Upper lobe of left lung (tissue), 6 donors: Measurements from ENCODE around the gene GPR21. TPM values are rescaled to one million over a fixed set of nuclear protein-coding genes. Genes with fewer than 3 reads are reported as not detected.

Experiments
- ATAC-seq, 2 donors: fragments of 200-7000 bp; cut with Tn5 transposase; one replicate each; pipeline ENCODE4 v1.9.1; 2022; ENCODE audit warnings: mild to moderate bottlenecking in 2 of 2, moderate library complexity in 2 of 2; ENCODE audit not compliant: low FRiP score in 2 of 2
- DNase-seq, 2 donors: peaks; one replicate each; pipeline ENCODE4 v3.0.0-alpha.2; 2019 to 2020
- H3K27ac ChIP-seq, 4 donors: fragments of 200-600 bp; sonication (generic); one replicate each; pipeline ENCODE4 v1.5.1; 2016 to 2019
- H3K27me3 ChIP-seq, 4 donors: fragments of 200-600 bp; sonication (generic); one replicate each; pipeline ENCODE4 v1.5.1; 2017 to 2019
- H3K36me3 ChIP-seq, 4 donors: fragments of 200-600 bp; sonication (generic); one replicate each; pipeline ENCODE4 v1.5.1; 2016 to 2019
- H3K4me1 ChIP-seq, 4 donors: fragments of 200-600 bp; sonication (generic); one replicate each; pipeline ENCODE4 v1.5.1; 2018 to 2019
- H3K4me3 ChIP-seq, 4 donors: fragments of 200-600 bp; sonication (generic); one replicate each; pipeline ENCODE4 v1.5.1; 2017 to 2019; ENCODE audit warnings: mild to moderate bottlenecking in 2 of 4, moderate library complexity in 1 of 4
- H3K9me3 ChIP-seq, 4 donors: fragments of 200-600 bp; sonication (generic); one replicate each; pipeline ENCODE4 v1.5.1; 2018 to 2019
- CTCF ChIP-seq, 6 experiments: fragments of 450-650 bp in 4 of 6; fragments of 200-600 bp in 2 of 6; sonication (generic) in 2 of 6; IDR thresholded peaks; one replicate each; pipeline ENCODE4 v1.5.1; 2016 to 2019; ENCODE audit warnings: antibody characterized with exemption in 6 of 6
- EP300 ChIP-seq, 4 donors: sonication (generic); formaldehyde crosslinking; IDR thresholded peaks; one replicate each; pipeline ENCODE4 v1.5.1; 2017; ENCODE audit warnings: antibody characterized with exemption in 4 of 4, control low read depth in 2 of 4
- POLR2A ChIP-seq, 4 donors: fragments of 450-650 bp; IDR thresholded peaks; one replicate each; pipeline ENCODE4 v1.5.1; 2016 to 2017; ENCODE audit warnings: antibody characterized with exemption in 4 of 4, mild to moderate bottlenecking in 2 of 4
- POLR2AphosphoS5 ChIP-seq, 2 donors: sonication (generic); formaldehyde crosslinking; IDR thresholded peaks; one replicate each; pipeline ENCODE4 v1.5.1; 2017; ENCODE audit warnings: antibody characterized with exemption in 2 of 2
- WGBS, 2 donors: methylation state at CpG; one replicate each; pipeline ENCODE4 v1.1.5; 2017 to 2018; 5-methylcytosine and 5-hydroxymethylcytosine counted together
- total RNA-seq, 6 donors: library from RNA; depleted of rRNA in 4 of 6; stranded (reverse); fragments of >200 nt in 4 of 6; gene quantifications; one replicate each; pipeline versions ENCODE4 v1.1.0 to v1.2.1, GENCODE V29; 2016 to 2021
- donor health status: DM: no; HTN: no; CAD: no; lungs with moderate emphysema.
- donor health status: DM: no; HTN: yes; CAD: no; lungs with severe emphysema.

Gene GPR21
- total RNA-seq, 6 donors from 2014 or later: 1.6 to 3.1 (median 2.1) TPM; not detected in 3

DNA sequence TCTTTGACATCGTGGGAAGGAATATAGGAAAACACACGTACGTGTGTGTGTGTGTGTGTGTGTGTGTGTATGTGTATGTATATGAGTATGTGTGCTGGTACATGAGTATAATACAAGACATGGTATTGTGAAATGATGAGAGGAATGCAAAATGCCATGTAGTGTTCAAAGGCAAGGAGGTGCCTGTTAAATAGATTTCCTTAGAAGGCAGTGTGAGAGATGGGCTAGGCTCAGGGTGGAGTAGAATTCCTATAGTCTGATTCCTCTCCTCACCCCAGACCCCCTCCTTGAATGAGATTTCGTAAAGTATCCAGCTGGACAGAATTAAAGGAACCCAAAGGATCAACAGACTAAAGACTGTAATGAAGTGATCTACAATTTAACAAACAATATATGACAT lies 11.1 kb downstream of the GPR21 start:
- Histone ChIP-seq H3K4me3 (no peak overlapping the region), H3K27ac (no peak overlapping the region), H3K9me3 (no peaks in the 10 kb centered on the region), H3K36me3 (no peaks in the 10 kb centered on the region), H3K27me3 (no peaks in the 10 kb centered on the region), H3K4me1 (peaks cover 2 to 23% (median 14%) of the 10 kb centered on the region in 4 donors)
- ATAC-seq: no peak
- WGBS, 2 donors: 67 to 89% methylated on average over 4 of the region's 4 CpGs
- TF ChIP-seq EP300 (IDR thresholded peaks at IDR 0.05): no peak
- TF ChIP-seq CTCF (IDR thresholded peaks at IDR 0.05): no peak
- no peak for TF ChIP-seq POLR2A (IDR thresholded peaks at IDR 0.05)
- no peak for DNase-seq

- TF ChIP-seq POLR2AphosphoS5 (IDR thresholded peaks at IDR 0.05) (no peak), EP300 (IDR thresholded peaks at IDR 0.05) (no peak), CTCF (IDR thresholded peaks at IDR 0.05) (no peak), POLR2A (IDR thresholded peaks at IDR 0.05) (no peak)
- DNase-seq (no peak), ATAC-seq (no peak)
- Histone ChIP-seq H3K36me3 (no peaks in the 10 kb centered on the region), H3K9me3 (no peaks in the 10 kb centered on the region), H3K27ac (peak overlapping the region in 2 of 4 donors; percentile 13 to 27), H3K4me3 (no peak overlapping the region), H3K27me3 (no peaks in the 10 kb centered on the region), H3K4me1 (peaks cover 3 to 25% (median 16%) of the 10 kb centered on the region in 4 donors)
- WGBS, 2 donors: 58 to 75% methylated on average over 3 of the region's 3 CpGs
Measured at GRCh38 chr9:123046406-123047195, 13.1 kb downstream of the GPR21 start.

GRCh38 chr9:123048748-123049147 lies 15.3 kb downstream of the GPR21 start:
- ATAC-seq (no peak), DNase-seq (no peak)
- Histone ChIP-seq H3K27me3 (no peaks in the 10 kb centered on the region), H3K4me3 (no peak overlapping the region), H3K36me3 (peaks cover 0 to 3% (median 0%) of the 10 kb centered on the region in 4 donors), H3K9me3 (no peaks in the 10 kb centered on the region), H3K27ac (peak overlapping the region; percentile 9 to 52 (median 40)), H3K4me1 (peaks cover 7 to 28% (median 19%) of the 10 kb centered on the region in 4 donors)
- no peak for TF ChIP-seq CTCF (IDR thresholded peaks at IDR 0.05)
- TF ChIP-seq POLR2AphosphoS5 (IDR thresholded peaks at IDR 0.05): no peak
- TF ChIP-seq POLR2A (IDR thresholded peaks at IDR 0.05): no peak
- TF ChIP-seq EP300 (IDR thresholded peaks at IDR 0.05): no peak
- WGBS, 2 donors: 8 to 11% methylated on average over 2 of the region's 2 CpGs

DNA sequence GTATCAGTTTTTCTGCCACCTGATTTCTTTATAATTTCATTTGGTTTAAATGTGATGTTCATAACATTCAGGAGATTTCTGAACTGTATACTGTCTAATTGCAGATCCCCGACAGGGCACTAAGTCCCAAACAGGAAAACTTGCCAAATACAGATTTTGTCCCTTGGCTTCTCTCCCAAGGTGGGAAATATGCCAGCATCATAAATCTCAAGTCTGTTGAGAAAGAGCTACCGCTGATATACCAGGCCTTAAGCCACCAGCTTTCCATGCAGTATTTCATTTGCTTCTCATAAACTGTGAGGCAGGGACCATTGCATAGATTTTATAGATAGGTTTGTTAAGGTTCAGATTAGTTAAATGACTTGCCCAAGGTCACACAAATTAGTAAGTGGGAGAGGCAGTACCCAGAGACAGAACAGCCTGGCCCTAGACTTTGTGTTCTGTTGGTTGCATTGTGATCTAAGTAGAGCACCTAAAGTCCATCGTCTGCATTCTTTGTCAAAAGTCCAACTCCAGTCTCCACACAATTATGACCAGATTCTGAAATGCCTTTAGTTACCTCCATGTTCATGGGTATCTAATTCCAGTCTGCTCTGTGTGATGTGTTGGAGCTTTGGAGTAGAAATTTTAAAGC lies 16.2 kb downstream of the GPR21 start:
- DNase-seq (no peak), ATAC-seq (no peak)
- Histone ChIP-seq H3K4me1 (peaks cover 9 to 30% (median 21%) of the 10 kb centered on the region in 4 donors), H3K9me3 (no peaks in the 10 kb centered on the region), H3K4me3 (no peak overlapping the region), H3K27me3 (no peaks in the 10 kb centered on the region), H3K36me3 (peaks cover 0 to 4% (median 0%) of the 10 kb centered on the region in 4 donors), H3K27ac (peak overlapping the region; percentile 2 to 52 (median 40))
- no peak for TF ChIP-seq POLR2A (IDR thresholded peaks at IDR 0.05)
- TF ChIP-seq POLR2AphosphoS5 (IDR thresholded peaks at IDR 0.05): no peak
- TF ChIP-seq CTCF (IDR thresholded peaks at IDR 0.05): no peak
- no peak for TF ChIP-seq EP300 (IDR thresholded peaks at IDR 0.05)
- 20 to 21% methylated on average over 3 of the region's 3 CpGs for WGBS, 2 donors
